OCI-LY1 (cell line): ENCODE results near the gene CHST13.

ENCODE experiments used
- CTCF ChIP-seq: fragments of 200-600 bp; sonication (generic), shearing (Covaris generic); IDR thresholded peaks from 2 replicates; pipeline ENCODE4 v1.5.1; 2017; ENCODE audit warnings: mild to moderate bottlenecking, antibody characterized with exemption, low read length, moderate library complexity, mixed read lengths
- EZH2 ChIP-seq: fragments of 200-600 bp; sonication (generic), shearing (Covaris generic); IDR thresholded peaks from 2 replicates; pipeline ENCODE4 v1.8.0; 2017; ENCODE audit warnings: borderline replicate concordance, mixed run types, mild to moderate bottlenecking, antibody characterized with exemption, low read length, moderate library complexity, mixed read lengths

- TF ChIP-seq CTCF (no peak), EZH2 (no peak)
These were observed 39.8 kb upstream of the CHST13 start for GRCh38 chr3:126484148-126484547.
